ENCODE measurements around the gene NRXN3. TPM values are rescaled to one million over a fixed set of nuclear protein-coding genes. Genes with fewer than 3 reads are reported as not detected.

NRXN3 gene
- total and polyA plus RNA-seq, 11 donors, result 0.19 to 2.2 (median 1.1) TPM

DNA sequence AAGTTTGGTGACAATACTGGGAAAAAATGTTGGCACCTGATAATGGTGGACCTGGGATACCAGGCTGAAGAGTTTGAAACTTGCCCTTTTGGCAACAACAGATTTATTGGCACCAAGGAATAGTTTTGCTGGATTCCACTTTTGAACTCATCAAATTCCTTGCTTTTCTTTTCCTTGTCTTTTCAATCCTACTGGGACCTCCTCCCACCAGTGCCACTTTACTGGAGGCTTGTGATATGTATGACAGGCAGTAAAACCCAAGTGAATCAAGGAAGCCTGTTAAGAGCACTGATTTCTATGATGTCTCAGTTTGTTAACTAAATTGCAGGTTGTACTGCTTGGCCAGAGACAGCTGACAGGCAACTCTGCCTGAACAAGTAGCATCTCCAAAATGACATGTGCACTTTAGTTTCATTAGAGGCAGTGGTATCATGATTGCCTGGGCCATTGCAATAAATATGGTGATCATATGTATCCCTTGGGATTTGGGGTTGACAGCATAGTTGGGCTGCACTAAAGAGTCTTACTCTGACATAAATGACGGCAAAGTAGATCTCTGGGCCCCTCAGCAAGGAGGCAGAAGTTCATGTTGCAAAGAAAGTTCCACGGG is 1475.7 kb downstream of the NRXN3 start:
- 88 to 95% (median 93%) methylated on average over 2 of the region's 2 CpGs for WGBS, 4 donors
- no peak for DNase-seq
- no peaks in the 10 kb centered on the region for H3K27me3 ChIP-seq
- H3K9me3 ChIP-seq, result no peaks in the 10 kb centered on the region
- no peak overlapping the region for H3K27ac ChIP-seq
- intact Hi-C loops (cut with DNase I), result no loop called here
- H3K4me3 ChIP-seq, result no peak overlapping the region
- H3K36me3 ChIP-seq, result no peaks in the 10 kb centered on the region
- no peak for ATAC-seq
- H3K4me1 ChIP-seq, result no peaks in the 10 kb centered on the region
- no peak for TF ChIP-seq POLR2A (IDR thresholded peaks at IDR 0.05)
- TF ChIP-seq, protein P1, sequence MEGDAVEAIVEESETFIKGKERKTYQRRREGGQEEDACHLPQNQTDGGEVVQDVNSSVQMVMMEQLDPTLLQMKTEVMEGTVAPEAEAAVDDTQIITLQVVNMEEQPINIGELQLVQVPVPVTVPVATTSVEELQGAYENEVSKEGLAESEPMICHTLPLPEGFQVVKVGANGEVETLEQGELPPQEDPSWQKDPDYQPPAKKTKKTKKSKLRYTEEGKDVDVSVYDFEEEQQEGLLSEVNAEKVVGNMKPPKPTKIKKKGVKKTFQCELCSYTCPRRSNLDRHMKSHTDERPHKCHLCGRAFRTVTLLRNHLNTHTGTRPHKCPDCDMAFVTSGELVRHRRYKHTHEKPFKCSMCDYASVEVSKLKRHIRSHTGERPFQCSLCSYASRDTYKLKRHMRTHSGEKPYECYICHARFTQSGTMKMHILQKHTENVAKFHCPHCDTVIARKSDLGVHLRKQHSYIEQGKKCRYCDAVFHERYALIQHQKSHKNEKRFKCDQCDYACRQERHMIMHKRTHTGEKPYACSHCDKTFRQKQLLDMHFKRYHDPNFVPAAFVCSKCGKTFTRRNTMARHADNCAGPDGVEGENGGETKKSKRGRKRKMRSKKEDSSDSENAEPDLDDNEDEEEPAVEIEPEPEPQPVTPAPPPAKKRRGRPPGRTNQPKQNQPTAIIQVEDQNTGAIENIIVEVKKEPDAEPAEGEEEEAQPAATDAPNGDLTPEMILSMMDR (IDR thresholded peaks at IDR 0.05), result no peak

DNA sequence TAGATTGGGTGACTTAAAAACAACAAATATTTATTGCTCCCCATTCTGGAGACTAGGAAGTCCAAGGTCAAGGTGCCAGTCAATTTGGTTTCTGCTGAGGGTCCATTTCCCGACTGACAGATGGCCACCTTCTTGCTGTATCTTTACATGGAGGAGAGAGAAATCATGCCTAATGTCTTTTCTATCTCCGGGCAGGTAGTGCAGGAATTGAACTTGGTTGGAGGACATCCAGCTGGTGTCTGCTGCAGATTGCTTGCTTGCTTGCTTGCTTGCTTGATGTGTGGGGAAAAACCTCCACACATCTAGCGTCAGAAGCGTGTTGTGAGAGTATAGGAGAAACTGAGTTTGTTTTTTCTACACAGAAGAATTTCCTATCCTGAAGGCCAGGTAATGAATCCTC is 1479.7 kb downstream of the NRXN3 start:
- Histone ChIP-seq H3K27me3 (no peaks in the 10 kb centered on the region), H3K27ac (no peak overlapping the region), H3K4me1 (no peaks in the 10 kb centered on the region), H3K4me3 (no peak overlapping the region), H3K9me3 (peaks cover 0 to 15% (median 0%) of the 10 kb centered on the region in 12 donors), H3K36me3 (no peaks in the 10 kb centered on the region)
- ATAC-seq (no peak), DNase-seq (no peak)
- no peak for TF ChIP-seq POLR2A (IDR thresholded peaks at IDR 0.05)
- TF ChIP-seq, protein P1 (IDR thresholded peaks at IDR 0.05), result no peak
- 85 to 92% (median 88%) methylated on average over 4 of the region's 4 CpGs for WGBS, 4 donors
- intact Hi-C loops (cut with DNase I), result loop anchor here in 1 of 10 donors (1.0 kb wide), 1 partner anchor 11 kb away; no protein-coding TSS in a partner anchor

DNA sequence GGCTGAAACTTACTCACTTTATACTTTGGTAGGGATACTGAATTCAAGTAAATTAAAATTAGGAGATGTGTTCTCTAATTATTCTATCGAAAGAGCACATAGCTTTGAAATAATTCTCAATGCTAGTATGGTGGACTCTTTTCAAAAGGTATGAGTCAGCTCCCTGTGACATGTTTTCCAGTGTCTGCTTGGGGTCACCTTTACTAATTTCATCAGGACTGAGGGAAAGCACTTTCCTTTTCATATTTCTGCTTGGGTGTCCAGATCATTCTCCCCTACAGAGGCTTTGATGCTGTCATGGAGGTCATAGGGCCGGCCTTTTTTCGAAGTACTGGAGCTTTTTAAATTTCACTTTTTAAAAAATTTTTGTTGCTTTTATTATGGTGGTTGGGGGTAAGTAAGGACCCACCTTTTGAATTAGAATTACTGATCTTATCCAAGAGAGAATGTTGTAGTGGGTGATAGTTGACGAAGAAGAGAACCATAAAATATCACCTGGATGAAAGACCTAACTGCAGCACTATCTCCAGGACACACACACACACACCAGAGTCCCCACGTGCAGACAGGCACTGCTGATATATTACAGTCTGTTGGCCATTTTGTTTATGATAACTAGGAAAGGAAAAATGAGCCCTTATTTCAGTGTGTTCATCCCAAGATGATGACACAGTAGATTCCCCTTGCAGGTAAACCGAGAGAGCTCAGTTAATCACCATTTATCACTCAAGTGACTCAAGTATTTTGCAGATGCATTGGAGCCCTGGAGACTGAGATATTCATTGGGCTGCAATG is 1482.5 kb downstream of the NRXN3 start:
- H3K4me1 ChIP-seq, result no peaks in the 10 kb centered on the region
- no peak overlapping the region for H3K27ac ChIP-seq
- peaks cover 0 to 15% (median 0%) of the 10 kb centered on the region in 12 donors for H3K9me3 ChIP-seq
- 79 to 82% (median 81%) methylated on average over 6 of the region's 6 CpGs for WGBS, 4 donors
- no peak for TF ChIP-seq POLR2A (IDR thresholded peaks at IDR 0.05)
- TF ChIP-seq, protein P1 (IDR thresholded peaks at IDR 0.05), result no peak
- intact Hi-C loops (cut with DNase I), result no loop called here
- H3K4me3 ChIP-seq, result no peak overlapping the region
- H3K27me3 ChIP-seq, result no peaks in the 10 kb centered on the region
- no peaks in the 10 kb centered on the region for H3K36me3 ChIP-seq
- no peak for DNase-seq
- ATAC-seq, result no peak

DNA sequence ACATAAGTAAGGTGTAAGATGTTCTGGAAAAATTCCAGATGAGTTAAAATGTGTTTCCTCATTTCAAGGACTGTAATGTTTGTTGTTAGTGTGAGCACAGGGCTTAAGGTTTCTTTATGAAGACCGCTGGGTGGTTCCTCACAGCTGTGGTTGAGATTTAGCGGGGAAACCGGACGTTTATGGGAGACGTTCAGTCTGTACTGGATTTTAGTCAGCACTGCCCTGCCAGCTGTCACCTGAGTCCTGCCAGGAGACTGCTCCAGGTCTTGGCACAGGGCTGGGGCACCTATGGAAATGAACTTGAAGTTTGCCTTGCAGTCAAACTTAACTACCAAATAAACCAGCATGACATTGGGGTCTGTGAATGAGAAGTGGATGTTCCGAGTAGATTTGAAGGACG is 1485.9 kb downstream of the NRXN3 start:
- peaks cover 0 to 15% (median 0%) of the 10 kb centered on the region in 12 donors for H3K9me3 ChIP-seq
- no peaks in the 10 kb centered on the region for H3K36me3 ChIP-seq
- ATAC-seq (no peak), DNase-seq (no peak)
- no peak overlapping the region for H3K27ac ChIP-seq
- 62 to 73% (median 63%) methylated on average over 7 of the region's 7 CpGs for WGBS, 4 donors
- intact Hi-C loops (cut with DNase I), result no loop called here
- H3K4me3 ChIP-seq, result no peak overlapping the region
- TF ChIP-seq, protein P1 (IDR thresholded peaks at IDR 0.05), result no peak
- TF ChIP-seq POLR2A (IDR thresholded peaks at IDR 0.05), result no peak
- no peaks in the 10 kb centered on the region for H3K27me3 ChIP-seq
- no peaks in the 10 kb centered on the region for H3K4me1 ChIP-seq

All from heart left ventricle (tissue), 16 donors.